ENCODE measurements around the gene GALNT3.
A peak's percentile ranks its signal among the peaks of the same experiment; 100 is the strongest.

Gene GALNT3

GRCh38 chr2:165757906-165758675, 36.0 kb downstream of the GALNT3 start:
- TF ChIP-seq POLR2AphosphoS5 (IDR thresholded peaks at IDR 0.05; ENCODE audit: low read depth, low read length): peak; percentile 40; the same call in 1 of the 2 replicates
- no peak for TF ChIP-seq FOXP2 (optimal IDR thresholded peaks at IDR 0.05; ENCODE audit: borderline replicate concordance, extremely low read depth, extremely low read length, insufficient read depth)
- no peak for TF ChIP-seq TAF1 (IDR thresholded peaks at IDR 0.05; ENCODE audit: borderline replicate concordance, insufficient read depth, low read length)

GRCh38 chr2:165746501-165746900, 47.5 kb downstream of the GALNT3 start:
- no peak for TF ChIP-seq TAF1 (IDR thresholded peaks at IDR 0.05; ENCODE audit: borderline replicate concordance, insufficient read depth, low read length)
- no peak for TF ChIP-seq FOXP2 (optimal IDR thresholded peaks at IDR 0.05; ENCODE audit: borderline replicate concordance, extremely low read depth, extremely low read length, insufficient read depth)
- TF ChIP-seq, protein P1, sequence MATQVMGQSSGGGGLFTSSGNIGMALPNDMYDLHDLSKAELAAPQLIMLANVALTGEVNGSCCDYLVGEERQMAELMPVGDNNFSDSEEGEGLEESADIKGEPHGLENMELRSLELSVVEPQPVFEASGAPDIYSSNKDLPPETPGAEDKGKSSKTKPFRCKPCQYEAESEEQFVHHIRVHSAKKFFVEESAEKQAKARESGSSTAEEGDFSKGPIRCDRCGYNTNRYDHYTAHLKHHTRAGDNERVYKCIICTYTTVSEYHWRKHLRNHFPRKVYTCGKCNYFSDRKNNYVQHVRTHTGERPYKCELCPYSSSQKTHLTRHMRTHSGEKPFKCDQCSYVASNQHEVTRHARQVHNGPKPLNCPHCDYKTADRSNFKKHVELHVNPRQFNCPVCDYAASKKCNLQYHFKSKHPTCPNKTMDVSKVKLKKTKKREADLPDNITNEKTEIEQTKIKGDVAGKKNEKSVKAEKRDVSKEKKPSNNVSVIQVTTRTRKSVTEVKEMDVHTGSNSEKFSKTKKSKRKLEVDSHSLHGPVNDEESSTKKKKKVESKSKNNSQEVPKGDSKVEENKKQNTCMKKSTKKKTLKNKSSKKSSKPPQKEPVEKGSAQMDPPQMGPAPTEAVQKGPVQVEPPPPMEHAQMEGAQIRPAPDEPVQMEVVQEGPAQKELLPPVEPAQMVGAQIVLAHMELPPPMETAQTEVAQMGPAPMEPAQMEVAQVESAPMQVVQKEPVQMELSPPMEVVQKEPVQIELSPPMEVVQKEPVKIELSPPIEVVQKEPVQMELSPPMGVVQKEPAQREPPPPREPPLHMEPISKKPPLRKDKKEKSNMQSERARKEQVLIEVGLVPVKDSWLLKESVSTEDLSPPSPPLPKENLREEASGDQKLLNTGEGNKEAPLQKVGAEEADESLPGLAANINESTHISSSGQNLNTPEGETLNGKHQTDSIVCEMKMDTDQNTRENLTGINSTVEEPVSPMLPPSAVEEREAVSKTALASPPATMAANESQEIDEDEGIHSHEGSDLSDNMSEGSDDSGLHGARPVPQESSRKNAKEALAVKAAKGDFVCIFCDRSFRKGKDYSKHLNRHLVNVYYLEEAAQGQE (IDR thresholded peaks at IDR 0.05; ENCODE audit: insufficient read depth in 1 of 2, low read depth in 2 of 2, low read length in 2 of 2): no peak
- no peak for TF ChIP-seq SIN3A (IDR thresholded peaks at IDR 0.05; ENCODE audit: borderline replicate concordance, insufficient read depth, low read length)
- no peak for TF ChIP-seq POLR2AphosphoS5 (IDR thresholded peaks at IDR 0.05; ENCODE audit: low read depth, low read length)

- no peak for TF ChIP-seq SIN3A (IDR thresholded peaks at IDR 0.05; ENCODE audit: borderline replicate concordance, insufficient read depth, low read length)
- no peak for TF ChIP-seq FOXP2 (optimal IDR thresholded peaks at IDR 0.05; ENCODE audit: borderline replicate concordance, extremely low read depth, extremely low read length, insufficient read depth)
- TF ChIP-seq POLR2AphosphoS5 (IDR thresholded peaks at IDR 0.05; ENCODE audit: low read depth, low read length): no peak
- no peak for TF ChIP-seq TAF1 (IDR thresholded peaks at IDR 0.05; ENCODE audit: borderline replicate concordance, insufficient read depth, low read length)
Measured at GRCh38 chr2:165745916-165746315, 48.1 kb downstream of the GALNT3 start.

DNA sequence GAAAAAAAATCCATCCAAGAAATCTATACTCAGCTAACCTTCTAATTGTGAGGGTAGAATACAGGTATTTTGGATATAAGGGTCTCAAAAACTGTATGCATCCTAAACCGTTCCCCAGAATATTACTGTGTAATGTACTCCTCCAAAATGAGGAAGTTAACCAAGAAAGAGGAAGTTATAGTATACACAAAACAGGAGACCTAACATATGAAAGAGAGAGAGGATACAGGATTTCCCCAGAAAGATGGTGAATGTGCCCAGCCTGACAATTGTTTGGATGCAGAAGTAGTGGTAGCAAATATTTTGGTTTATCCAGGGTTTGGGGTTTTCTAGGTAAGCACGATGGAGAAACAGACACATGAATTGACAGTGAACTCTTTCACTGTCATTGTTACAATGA, 50.6 kb downstream of the GALNT3 start:
- TF ChIP-seq TAF1 (IDR thresholded peaks at IDR 0.05; ENCODE audit: borderline replicate concordance, insufficient read depth, low read length): no peak
- no peak for TF ChIP-seq POLR2AphosphoS5 (IDR thresholded peaks at IDR 0.05; ENCODE audit: low read depth, low read length)
- no peak for TF ChIP-seq SIN3A (IDR thresholded peaks at IDR 0.05; ENCODE audit: borderline replicate concordance, insufficient read depth, low read length)
- TF ChIP-seq, protein P1 (IDR thresholded peaks at IDR 0.05; ENCODE audit: insufficient read depth in 1 of 2, low read depth in 2 of 2, low read length in 2 of 2): no peak
- no peak for TF ChIP-seq FOXP2 (optimal IDR thresholded peaks at IDR 0.05; ENCODE audit: borderline replicate concordance, extremely low read depth, extremely low read length, insufficient read depth)

DNA sequence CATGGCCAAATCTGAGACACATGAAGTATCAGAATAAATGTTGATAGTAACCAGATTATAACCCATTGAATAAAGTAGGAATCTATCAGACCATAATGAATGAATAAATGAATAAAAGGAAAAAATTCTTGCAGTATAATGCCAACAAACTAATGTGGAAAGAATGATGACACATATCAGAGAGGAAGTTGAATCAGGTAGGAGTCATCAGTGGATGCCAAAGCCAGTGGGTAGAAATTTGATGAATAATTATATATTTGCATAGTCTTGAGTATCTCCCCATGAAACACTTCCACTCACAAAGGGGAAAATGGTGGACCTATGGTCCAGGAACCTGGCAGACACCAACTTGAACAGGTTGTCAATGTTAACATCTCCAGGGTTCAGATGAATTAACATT, 68.6 kb downstream of the GALNT3 start:
- TF ChIP-seq, protein P1 (IDR thresholded peaks at IDR 0.05; ENCODE audit: insufficient read depth in 1 of 2, low read depth in 2 of 2, low read length in 2 of 2): no peak

GRCh38 chr2:165720511-165720910, 73.5 kb downstream of the GALNT3 start:
- TF ChIP-seq FOXP2 (optimal IDR thresholded peaks at IDR 0.05; ENCODE audit: borderline replicate concordance, extremely low read depth, extremely low read length, insufficient read depth) (no peak), POLR2AphosphoS5 (IDR thresholded peaks at IDR 0.05; ENCODE audit: low read depth, low read length) (no peak), TAF1 (IDR thresholded peaks at IDR 0.05; ENCODE audit: borderline replicate concordance, insufficient read depth, low read length) (no peak), SIN3A (IDR thresholded peaks at IDR 0.05; ENCODE audit: borderline replicate concordance, insufficient read depth, low read length) (no peak)
- TF ChIP-seq, protein P1 (IDR thresholded peaks at IDR 0.05; ENCODE audit: insufficient read depth in 1 of 2, low read depth in 2 of 2, low read length in 2 of 2): no peak

All from PFSK-1 (cell line).